BJ (cell line): ENCODE results near the gene EXD3. TPM values are rescaled to one million over a fixed set of nuclear protein-coding genes. Genes with fewer than 3 reads are reported as not detected.

ENCODE experiments used
- CTCF ChIA-PET: fragments of 350-600 bp; formaldehyde crosslinking; extraction: SDS; loops from one replicate; lab custom pipeline; 2021; ENCODE audit warnings: antibody characterized with exemption, inconsistent platforms; lab: Yijun Ruan, JAX
- POLR2A ChIA-PET: fragments of 300-600 bp; sonication (Branson Sonifier 250); formaldehyde crosslinking; extraction: SDS; loops from one replicate; lab custom pipeline; 2021; ENCODE audit warnings: antibody characterized with exemption; lab: Charles Lee
- DNase-seq: peaks from one replicate; pipeline ENCODE4 v3.0.0-alpha.2; 2011; ENCODE audit warnings: low read depth
- H3K27me3 ChIP-seq: 2 replicates; pipeline ENCODE4 v1.6.0; 2011; ENCODE audit warnings: low read length; ENCODE audit not compliant: control insufficient read depth, insufficient read depth
- H3K36me3 ChIP-seq: 2 replicates; pipeline ENCODE4 v1.5.1; 2011; ENCODE audit warnings: low read length; ENCODE audit not compliant: control insufficient read depth, insufficient read depth
- H3K4me3 ChIP-seq: 2 replicates; pipeline ENCODE4 v1.5.1; 2011; ENCODE audit warnings: low read depth, mild to moderate bottlenecking, control low read depth, low read length
- CTCF ChIP-seq: IDR thresholded peaks from 2 replicates; pipeline ENCODE4 v1.5.1; 2011; ENCODE audit warnings: low read depth, mild to moderate bottlenecking, control low read depth, inconsistent platforms, low read length, moderate library complexity; ENCODE audit not compliant: insufficient read depth
- polyA plus RNA-seq: library from polyadenylated mRNA; depleted of rRNA; stranded (reverse); fragments of >200 nt; gene quantifications from 2 replicates; pipeline ENCODE4 v1.2.3, GENCODE V29; 2011

EXD3 gene
- polyA plus RNA-seq, 1 experiment: 5.4 TPM

DNA sequence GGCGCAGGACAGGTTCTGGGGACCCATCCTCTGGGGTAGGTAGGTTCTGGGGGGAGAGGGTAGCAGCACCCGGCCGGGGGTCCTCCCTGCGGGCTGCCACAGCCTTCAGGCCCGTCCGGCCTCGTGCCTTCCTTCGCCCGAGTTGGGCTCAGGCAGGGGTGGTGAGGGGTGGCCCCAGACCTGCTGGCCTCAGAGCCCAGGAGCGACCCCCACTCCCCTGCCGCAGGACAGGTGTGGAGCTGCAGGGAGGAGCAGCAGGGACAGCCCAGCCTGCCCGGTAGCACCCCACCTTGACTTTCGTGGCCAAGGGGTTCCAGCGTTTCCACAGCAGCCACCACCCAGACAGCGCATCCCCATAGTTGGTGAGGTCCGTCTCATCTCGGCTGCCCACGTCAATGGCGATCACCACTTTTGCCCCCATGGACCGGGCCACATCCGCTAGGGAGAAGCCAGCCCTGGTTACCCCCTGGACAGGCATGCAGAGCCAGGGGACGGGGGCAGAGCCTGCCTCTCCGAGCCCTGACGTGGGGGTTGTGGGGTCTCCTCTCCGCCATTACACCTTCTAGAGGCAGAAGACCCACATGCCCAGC, 39.5 kb upstream of the EXD3 start:
- no peaks in the 10 kb centered on the region for H3K36me3 ChIP-seq
- TF ChIP-seq CTCF: no peak
- H3K27me3 ChIP-seq: no peaks in the 10 kb centered on the region
- ChIA-PET CTCF (no interaction called here), POLR2A (no interaction called here)
- H3K4me3 ChIP-seq: no peak overlapping the region
- no peak for DNase-seq

- Histone ChIP-seq H3K4me3 (no peak overlapping the region), H3K36me3 (peaks cover 3% of the 10 kb centered on the region), H3K27me3 (no peaks in the 10 kb centered on the region)
- ChIA-PET CTCF (no interaction called here), POLR2A (no interaction called here)
- no peak for TF ChIP-seq CTCF
- DNase-seq: no peak
Measured at GRCh38 chr9:137461663-137462395, 38.9 kb upstream of the EXD3 start.

DNA sequence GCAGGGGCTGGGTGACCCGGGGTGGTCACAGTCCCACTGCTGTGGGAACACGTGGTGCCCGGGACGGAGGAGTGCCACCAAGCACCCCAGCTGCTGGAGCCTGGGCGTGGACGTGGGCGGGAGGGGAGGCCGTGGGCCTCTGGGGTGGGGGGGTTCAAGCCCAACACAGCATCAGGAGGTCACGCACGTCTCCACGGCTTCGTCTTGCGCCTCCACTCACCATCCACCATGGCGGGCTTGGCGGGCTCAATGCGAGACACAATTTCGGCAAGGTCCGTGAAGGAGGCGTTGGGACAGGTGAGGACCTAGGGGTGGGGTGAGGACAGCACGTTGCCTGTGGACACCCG, 38.3 kb upstream of the EXD3 start:
- TF ChIP-seq CTCF: no peak
- no peak for DNase-seq
- H3K36me3 ChIP-seq: peaks cover 4% of the 10 kb centered on the region
- H3K27me3 ChIP-seq: no peaks in the 10 kb centered on the region
- CTCF ChIA-PET: no interaction called here
- H3K4me3 ChIP-seq: no peak overlapping the region
- POLR2A ChIA-PET: no interaction called here

DNA sequence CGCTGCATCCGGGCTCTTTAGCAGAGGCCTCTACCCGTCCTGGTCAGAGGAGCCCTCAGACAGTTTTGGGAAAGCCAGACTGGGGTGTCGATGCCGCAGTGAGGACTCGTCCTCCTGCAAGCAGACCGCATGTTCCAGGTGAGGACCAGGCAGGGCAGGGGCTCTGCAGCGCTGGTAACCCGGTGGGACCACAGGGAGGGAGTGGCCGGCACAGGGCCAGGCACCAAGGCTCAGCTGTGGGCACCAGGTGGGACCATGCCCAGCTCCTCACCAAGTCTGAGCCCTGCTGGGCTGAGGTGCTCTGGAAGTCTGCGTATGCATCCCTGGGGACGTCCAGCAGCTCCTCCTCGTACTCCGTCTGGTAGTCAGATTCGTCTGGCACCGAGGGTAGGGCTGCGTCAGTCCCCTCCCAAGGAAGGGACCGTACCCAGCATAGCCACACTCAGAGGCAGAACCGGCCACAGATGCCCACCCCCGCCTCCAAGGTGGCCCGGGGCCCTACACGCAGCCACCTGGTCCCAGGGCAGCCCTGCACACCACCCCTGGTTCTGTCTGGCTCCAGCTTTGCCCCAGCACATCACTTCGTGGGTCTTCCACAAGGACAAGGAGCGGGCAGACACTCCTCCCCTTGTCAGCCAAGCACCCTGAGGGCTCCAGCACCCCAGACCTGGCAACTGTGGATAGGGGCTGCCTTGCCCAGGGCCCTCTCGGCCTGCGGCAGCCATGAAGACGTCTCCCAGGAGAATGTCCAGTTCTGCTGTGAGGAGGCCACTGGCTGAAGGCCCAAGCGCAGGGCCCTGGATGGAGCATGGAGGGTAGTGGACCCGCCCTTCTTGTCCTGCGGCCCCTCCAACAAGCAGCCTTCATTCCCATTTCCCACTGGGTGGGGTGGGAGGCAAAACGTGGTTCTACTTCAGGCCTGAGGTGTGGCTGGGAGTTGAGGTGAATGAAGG, 37.7 kb upstream of the EXD3 start:
- no peak overlapping the region for H3K4me3 ChIP-seq
- no peak for TF ChIP-seq CTCF
- CTCF ChIA-PET: interaction anchor here (1.8 kb wide), 1 partner anchor 8 kb away, joined by 5 read pairs; no protein-coding TSS in a partner anchor
- peaks cover 5% of the 10 kb centered on the region for H3K36me3 ChIP-seq
- H3K27me3 ChIP-seq: no peaks in the 10 kb centered on the region
- POLR2A ChIA-PET: no interaction called here
- no peak for DNase-seq
